Fibroblast of skin of left quadriceps (primary cell): ENCODE data around the gene GALNT4.

Experiments
- DNase-seq, 2 experiments: peaks; one replicate each; pipeline ENCODE4 v3.0.0-alpha.2; 2013; ENCODE audit warnings: low read depth in 2 of 2

Gene GALNT4

GRCh38 chr12:89493670-89494302 is 30.8 kb downstream of the GALNT4 start:
- no peak for DNase-seq

DNA sequence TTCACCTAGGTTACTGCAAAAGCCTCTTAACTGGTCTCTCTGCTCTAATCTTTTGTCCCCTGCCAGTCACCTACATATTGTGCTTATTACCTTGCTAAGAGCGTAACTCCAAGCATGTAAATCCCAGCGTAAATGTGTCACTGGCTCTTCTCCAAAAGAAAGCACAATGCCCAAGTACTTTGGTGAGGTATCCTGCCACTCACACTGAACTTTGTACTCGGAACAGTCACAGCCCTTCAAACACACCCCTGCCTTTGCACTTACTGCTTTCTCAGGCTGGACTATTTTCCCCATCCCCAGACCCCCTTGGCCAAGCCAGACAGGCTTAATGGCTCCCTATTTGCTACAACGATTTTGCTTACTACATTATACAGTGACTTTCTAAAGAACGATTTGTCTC is 31.7 kb downstream of the GALNT4 start:
- DNase-seq: no peak

DNA sequence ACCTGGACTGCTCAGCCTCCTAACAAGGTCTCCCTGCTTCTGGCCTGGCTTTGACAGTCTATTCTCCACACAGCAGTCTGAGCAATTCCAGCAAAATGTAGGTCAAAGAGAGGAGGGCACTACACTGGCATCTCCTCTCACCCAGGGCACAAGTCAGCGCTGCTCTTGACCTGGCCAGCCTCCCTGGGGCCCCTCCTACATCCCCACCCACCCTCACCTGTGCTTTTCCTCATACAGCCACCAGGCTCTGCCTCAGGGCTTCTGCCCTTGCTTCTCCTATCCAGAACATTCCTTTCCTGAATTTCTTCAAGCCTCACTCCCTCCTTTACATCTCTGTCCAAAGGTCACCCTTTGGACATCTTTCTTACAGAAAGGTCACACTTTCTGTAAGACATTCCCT is 33.7 kb downstream of the GALNT4 start:
- no peak for DNase-seq

DNA sequence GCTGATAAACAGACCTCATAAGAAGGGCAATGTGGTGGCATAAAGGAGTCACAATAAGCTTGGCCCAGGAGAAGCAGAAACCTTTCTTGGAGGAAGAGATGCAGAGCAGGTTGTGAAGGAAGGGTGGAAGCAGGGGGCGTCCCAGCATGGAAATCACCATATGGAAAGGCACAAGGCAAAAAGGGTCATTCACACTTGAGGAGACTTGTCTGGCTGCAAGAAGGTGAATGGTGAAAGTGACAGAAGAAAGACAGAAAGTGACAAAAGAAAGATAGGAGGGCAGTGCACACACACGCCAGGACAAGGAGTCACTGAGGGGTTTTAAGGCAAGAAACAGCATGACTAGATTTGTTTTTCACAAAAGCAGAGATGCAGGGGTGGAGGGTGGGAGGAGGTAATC is 38.3 kb downstream of the GALNT4 start:
- DNase-seq: no peak

DNA sequence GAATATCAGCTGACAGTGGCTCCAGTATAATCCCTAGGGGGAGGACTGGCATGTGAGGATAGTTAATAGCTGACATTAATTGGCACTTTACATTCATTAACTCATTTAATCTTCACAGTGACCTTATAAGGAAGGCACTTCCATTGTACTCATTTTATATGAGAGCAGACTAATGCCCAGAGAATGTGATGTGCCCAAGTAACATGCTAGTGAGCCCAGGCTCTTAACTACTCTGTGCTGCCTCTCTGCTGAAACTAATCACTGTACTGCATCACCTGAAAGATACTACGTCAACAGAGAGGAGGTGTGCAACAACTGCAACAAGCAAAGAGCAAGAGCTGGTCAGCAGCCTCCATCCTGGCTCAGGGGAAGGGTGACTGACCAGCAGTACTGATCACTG is 40.1 kb downstream of the GALNT4 start:
- no peak for DNase-seq

GRCh38 chr12:89481213-89481914 is 43.2 kb downstream of the GALNT4 start:
- DNase-seq: no peak

- DNase-seq: no peak
Observed at GRCh38 chr12:89479982-89480381, 44.6 kb downstream of the GALNT4 start.

DNA sequence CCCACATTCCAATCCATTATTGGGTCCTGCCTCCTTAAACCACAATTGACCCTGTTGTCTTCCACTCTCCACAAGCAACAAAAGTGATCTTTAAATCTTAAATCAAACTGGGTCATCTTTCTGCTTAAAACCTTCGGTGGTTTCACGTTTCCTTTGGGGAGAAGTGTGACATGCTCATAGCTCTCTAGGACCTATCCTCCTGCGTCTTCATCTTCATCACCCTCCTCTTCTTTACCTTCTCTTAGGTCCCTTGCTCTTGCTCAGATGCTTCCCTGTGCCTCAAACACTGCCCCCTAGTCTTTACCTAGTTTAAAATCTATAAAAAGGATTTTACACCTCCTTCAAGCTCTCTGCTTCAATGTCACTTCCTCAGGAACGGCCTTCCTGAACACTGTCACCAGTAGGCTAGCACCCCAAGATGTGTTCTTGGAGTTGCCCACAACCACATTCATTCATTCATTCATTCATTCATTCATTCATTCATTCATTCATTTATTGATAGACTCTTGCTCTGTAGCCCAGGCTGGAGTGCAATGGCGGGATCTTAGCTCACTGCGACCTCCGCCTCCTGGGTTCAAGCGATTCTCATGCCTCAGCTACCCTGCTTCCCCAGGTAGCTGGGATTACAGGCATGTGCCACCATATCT is 46.8 kb downstream of the GALNT4 start:
- no peak for DNase-seq

- no peak for DNase-seq
Observed at GRCh38 chr12:89476904-89477595, 47.5 kb downstream of the GALNT4 start.

DNA sequence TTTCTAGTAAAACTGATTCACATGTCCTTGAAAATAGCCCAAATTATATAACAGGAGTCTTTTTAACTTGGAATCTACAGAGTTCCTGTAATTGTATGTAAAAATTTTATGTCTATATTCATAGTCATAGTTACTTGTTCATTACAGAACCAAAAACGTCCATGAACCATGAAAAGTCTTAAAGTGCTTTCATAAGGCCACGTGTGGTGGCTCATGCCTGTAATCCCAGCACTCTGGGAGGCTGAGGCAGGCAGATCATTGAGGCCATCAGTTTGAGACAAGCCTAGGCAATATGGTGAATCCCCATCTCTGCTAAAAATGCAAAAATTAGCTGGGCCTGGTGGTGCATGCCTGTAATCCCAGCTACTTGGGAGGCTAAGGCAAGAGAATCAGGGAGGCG is 48.4 kb downstream of the GALNT4 start:
- no peak for DNase-seq

GRCh38 chr12:89475203-89475990 is 49.2 kb downstream of the GALNT4 start:
- DNase-seq: no peak

DNA sequence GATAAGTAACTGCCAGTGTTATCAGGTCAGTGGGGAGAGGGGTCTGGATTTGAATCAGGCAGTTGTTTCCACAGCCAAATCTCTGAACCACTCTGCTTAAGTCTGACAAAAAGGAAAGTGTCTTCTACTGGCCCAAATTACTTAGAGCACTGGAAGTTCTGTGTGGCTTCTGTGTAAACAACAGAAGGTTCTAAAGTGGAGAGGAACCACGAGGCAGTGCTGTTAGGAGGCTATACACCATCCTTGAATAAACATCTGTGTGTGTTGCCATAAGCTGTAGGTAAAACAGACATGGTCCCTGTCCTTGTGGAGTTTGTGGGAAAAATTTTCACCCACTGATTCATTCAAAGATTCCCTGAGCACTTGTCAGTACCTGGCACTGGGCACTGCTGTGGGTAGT is 50.0 kb downstream of the GALNT4 start:
- DNase-seq: no peak
